NB4 (cell line): Measurements from ENCODE around the gene EFCAB14.
A peak's percentile ranks its signal among the peaks of the same experiment; 100 is the strongest.

Experiments used
- DNase-seq: peaks from one replicate; pipeline ENCODE4 v3.0.0; 2010; ENCODE audit warnings: low read depth
- H3K4me3 ChIP-seq: one replicate; pipeline ENCODE4 v1.5.1; 2011; ENCODE audit warnings: mild to moderate bottlenecking, low read depth, low read length, moderate library complexity
- CTCF ChIP-seq: IDR thresholded peaks from one replicate; pipeline ENCODE4 v1.5.1; 2012; ENCODE audit warnings: low read depth, low read length
- MYC ChIP-seq: IDR thresholded peaks from 2 replicates; pipeline ENCODE4 v1.6.1; 2011; ENCODE audit warnings: low read depth, low read length
- POLR2A ChIP-seq: IDR thresholded peaks from 2 replicates; pipeline ENCODE4 v1.6.1; 2011; ENCODE audit warnings: mild to moderate bottlenecking; ENCODE audit not compliant: insufficient read length; ENCODE audit errors: extremely low read depth
- TF ChIP-seq, protein P1 (sequence below): IDR thresholded peaks from 2 replicates; pipeline ENCODE4 v1.6.1; 2011; ENCODE audit warnings: low read depth, low read length

The EFCAB14 gene

DNA sequence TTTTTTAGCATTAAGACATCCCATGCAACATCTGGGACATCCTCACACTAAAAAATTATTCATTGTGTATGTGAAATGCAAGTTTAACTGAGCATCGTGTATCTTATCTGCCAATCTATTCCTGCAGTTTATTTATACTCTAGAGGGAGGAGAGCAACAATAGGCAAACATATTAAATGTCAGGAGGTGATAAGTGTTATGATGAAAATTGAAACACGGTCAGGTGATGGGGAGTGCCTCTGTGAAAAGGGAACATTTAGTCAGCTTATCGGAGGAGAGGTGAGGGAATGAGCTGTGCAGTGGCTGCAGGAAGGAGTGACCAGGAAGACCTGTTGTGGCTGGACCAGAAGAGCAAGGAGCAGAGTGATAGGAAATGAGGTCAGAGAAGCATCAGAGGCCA is 775 bp upstream of the EFCAB14 start:
- TF ChIP-seq MYC = no peak
- no peak for TF ChIP-seq POLR2A
- TF ChIP-seq, protein P1, sequence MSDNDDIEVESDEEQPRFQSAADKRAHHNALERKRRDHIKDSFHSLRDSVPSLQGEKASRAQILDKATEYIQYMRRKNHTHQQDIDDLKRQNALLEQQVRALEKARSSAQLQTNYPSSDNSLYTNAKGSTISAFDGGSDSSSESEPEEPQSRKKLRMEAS = no peak
- no peak for TF ChIP-seq CTCF
- H3K4me3 ChIP-seq = peak overlapping the region; percentile 62
- DNase-seq = no peak

DNA sequence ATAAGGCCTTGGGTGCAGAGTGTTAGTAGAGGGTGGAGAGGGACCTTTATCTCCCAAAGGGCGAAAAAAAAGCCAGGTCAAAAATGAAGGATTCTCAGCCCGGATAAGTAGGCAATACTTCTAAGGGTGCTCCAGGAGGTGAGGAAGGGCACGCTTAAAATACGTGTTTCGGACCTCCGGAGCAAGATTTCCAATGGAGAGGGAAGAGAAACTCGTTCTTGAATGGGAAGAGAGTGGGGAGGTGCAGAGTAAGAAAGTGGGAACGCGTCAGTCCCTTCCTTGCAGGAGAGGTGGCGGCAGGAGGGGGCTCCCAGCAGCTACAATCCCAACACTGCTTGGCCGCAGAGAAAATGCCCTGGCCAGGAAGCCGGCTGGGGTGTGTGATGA is 581 bp downstream of the EFCAB14 start:
- peak overlapping the region; percentile 93 for H3K4me3 ChIP-seq
- no peak for DNase-seq
- TF ChIP-seq, protein P1 = no peak

DNA sequence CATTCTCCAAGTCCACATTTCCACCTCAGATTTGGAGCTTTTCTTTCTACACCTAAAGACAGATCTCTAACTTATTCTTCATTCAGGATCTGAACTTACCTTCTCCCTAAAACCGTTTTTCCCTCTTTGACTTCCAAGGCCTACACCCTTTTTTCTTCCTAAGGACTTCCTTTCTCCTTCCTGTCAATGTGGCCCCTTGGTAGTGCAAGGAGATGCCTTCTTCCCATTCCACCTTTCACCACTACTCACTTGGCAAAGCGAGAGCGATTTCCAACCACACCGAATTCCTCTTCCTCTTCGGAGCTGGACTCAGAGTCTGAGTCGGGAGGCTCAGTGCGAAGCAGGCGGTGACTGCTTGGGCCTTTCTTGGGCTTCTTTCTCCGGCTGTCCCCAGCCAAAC is 1.3 kb downstream of the EFCAB14 start:
- TF ChIP-seq, protein P1 = no peak
- TF ChIP-seq CTCF (no peak), POLR2A (no peak), MYC (no peak)
- DNase-seq = no peak
- H3K4me3 ChIP-seq = peak overlapping the region; percentile 93

DNA sequence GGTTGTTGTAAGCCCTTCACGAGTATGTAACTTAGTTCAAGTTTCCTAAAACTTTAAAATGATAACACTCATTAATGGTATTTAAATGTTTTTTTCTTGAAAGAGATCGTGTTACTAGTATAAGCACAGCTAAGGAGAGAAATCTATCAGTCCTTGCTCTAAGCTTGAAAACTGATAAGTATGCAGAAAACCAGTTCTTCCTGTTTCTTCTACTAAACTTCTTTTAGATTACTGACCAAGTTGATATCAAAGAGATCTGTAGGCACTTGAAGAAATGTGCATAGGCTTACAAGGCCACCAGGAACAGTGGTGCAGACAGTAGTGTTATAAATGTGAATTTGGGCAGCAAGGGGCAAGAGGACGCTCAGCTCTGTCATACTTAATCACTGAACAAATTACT is 3.9 kb downstream of the EFCAB14 start:
- no peak for DNase-seq
- TF ChIP-seq, protein P1 = no peak
- TF ChIP-seq CTCF = no peak
- no peak for TF ChIP-seq POLR2A
- TF ChIP-seq MYC = no peak
- no peak overlapping the region for H3K4me3 ChIP-seq

DNA sequence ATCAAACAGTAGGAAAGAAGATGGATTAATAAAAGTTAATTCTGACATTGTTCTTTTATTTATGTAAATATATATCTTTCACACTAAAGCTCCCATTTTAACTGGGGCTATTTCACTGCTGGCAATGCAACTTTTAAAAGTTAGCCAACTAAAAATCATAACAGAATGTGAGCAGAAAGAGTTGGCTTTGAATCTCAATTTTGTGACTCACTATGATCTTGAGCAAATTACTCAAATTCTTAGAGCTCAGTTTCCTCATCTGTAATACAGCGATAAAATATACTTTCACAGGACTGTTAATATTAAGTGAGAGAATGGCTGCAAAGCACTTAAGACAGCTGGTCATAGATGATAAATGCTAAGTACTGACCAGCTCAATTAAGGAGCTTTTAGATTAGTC is 10.8 kb downstream of the EFCAB14 start:
- TF ChIP-seq, protein P1 = no peak
- TF ChIP-seq CTCF = no peak
- no peak for TF ChIP-seq POLR2A
- no peak for TF ChIP-seq MYC
- DNase-seq = no peak
- H3K4me3 ChIP-seq = no peak overlapping the region

DNA sequence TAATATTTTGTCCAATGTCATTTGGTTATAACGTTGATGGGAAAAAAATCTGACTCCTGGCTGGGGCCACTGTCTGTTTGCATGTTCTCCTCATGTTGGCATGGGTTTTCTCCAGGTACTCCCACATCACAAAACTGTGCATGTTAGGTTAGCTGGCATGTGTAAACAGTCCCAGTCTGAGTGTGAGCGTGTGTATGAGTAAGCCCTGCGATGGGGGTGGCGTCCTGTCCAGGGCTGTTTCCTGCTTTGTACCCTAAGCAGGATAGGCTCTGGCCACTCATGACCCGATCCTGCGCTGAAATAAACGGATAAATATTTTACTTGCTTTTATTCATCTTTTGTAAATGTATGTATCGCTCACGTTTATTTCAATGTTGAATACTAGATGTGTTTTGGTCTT is 13.5 kb downstream of the EFCAB14 start:
- TF ChIP-seq, protein P1 = no peak
- TF ChIP-seq CTCF (no peak), MYC (no peak), POLR2A (no peak)
- H3K4me3 ChIP-seq = no peak overlapping the region
- DNase-seq = no peak
